HG02981 (cell line): ENCODE data around the gene TMEM132E.

ENCODE experiments used
- ATAC-seq: cut with Tn5 transposase; IDR thresholded peaks from one replicate; pipeline ENCODE4 v1.9.1; 2021; ENCODE audit warnings: mild to moderate bottlenecking, moderate library complexity; ENCODE audit not compliant: unreplicated experiment

The TMEM132E gene

DNA sequence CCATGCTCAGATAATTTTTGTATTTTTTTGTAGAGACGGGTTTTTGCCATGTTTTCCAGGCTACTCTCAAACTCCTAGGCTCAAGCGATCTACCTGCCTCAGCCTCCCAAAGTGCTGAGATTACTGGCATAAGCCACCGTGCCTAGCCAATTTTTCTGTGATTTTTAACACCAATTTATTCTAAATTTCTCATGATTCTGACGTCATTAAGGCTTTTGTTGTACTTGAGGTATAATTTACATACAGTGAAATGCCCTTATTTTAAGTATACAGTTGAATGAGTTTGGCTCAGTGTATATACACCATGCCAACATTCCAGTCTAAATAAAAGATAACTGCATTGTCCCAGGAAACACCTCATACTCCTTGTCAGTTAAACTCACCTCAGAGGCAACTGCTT, 77.4 kb downstream of the TMEM132E start:
- no peak for ATAC-seq

DNA sequence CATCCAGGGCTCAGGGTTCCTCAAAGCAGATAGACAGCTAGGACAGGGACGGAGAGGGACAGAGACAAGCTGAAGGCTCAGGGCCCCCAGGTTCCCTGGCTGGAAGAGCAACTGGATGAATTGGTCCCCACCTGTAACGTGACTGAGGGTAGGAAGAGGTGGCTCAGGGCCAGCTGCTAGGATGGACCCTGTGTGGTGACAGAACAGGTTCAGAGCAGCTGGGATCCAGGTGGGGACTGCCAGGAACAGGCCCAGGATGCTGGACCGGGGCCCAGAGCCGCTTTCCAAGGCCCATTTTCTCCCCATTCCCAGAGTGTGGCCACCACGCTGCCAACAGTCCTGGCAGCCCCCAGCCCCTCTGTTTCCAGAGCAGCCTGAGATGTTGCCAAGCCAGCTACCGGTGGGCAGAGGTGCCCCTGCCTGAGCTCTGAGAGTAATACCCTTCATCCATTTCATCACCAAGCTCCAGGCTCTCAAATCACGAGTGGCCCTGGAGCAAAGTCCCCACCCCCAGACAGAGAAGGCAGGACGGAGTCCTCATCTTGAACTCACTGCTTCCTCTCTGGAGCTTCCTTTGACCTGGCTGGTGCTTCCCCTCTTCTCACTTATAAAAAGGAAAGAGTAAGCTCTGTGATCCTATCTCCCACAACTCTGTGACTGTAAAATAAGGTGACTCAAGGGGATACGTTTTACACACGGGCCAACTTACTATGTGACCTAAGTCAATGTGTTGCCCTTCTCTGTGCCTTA, 79.6 kb downstream of the TMEM132E start:
- ATAC-seq, result no peak

DNA sequence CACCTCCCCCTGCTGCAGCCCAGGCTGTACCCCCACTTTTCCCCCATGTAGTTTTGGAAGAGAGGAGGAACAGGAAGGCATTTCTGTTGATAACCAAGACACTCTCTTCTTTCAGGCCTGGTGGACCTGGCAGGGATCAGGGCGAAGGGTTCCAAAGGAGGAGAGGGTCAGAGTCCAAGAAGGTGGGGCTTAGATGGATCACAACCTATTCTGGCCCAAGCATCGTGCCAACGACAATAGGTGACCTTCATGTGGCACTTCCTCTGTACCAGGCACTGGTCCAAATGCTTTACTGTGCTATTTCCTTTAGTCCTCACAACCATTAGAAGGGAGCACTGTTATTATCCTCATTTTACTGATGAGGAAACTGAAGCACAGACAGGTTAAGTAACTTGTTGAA, 84.3 kb downstream of the TMEM132E start:
- no peak for ATAC-seq

DNA sequence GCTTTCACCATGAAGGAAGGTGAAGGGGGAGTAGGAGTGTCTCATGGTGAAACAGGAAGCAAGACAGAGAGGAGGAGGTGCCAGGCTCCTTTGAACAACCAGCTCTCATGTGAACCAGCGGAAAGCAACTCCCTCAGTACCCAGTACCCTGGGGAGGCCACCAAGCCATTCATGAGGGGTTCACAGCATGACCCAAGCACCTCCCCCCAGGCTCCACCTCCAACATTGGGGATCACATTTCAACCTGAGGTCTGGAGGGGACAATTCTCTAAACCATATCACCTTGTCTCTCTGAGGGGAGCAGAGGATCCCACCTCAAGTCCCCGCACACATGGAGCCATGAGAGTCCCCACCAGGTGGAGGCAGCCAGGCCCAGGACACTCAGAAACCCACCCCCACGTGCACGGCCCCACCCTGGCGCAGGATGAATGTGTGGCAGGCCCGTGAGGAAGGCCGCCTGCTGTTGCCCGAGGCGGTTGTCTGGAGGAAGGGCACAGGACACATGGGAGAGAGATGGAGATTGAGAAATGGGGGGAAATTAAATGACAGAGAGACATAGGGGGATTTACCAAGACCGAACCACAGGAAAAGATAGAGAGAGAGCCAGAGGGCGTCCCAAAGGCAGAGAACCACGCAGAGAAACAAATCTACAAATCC, 85.9 kb downstream of the TMEM132E start:
- ATAC-seq, result no peak

DNA sequence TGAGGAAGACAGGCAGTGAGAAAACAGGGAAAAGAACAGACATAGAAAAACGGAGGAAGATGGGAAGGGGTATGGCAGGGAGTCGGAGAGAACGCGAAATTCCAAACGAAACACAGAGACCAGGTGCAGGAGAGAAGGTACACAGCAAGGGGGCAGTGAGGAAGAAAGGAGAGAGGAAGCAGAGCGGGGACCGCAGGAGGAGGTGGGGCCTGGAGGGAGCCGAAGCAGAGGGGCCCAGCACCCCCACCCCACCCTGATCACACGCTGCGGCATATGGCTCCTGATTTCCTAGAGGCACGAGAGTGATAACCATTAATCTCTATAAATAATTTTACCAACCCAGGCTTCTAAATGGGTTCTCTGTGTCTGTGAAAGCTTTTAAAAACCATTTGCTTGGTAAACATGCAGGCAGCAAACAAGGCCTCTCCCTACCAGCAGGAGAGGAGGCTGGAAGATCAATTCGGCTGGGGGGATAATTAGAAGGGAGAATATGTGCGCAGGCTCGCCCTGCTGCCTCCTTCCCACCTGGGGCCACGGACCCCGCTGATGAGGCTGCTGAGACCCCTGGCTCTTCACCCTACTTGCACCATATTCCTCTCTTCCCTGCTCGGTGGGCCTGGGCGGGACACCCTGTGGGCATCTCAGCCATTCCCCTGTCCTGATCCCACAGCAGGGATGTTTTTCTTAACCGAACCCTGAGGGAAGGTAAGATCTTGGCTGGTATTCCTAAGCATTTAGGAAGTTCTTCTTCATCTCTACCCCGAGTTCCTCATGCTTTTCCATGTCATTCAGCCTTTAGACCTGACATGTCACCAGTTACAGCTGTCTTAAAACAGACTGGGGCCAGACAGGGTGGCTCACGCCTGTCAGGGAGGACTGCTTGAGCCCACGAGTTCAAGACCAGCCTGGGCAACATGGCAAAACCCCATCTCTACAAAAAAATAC, 86.7 kb downstream of the TMEM132E start:
- ATAC-seq, result no peak

DNA sequence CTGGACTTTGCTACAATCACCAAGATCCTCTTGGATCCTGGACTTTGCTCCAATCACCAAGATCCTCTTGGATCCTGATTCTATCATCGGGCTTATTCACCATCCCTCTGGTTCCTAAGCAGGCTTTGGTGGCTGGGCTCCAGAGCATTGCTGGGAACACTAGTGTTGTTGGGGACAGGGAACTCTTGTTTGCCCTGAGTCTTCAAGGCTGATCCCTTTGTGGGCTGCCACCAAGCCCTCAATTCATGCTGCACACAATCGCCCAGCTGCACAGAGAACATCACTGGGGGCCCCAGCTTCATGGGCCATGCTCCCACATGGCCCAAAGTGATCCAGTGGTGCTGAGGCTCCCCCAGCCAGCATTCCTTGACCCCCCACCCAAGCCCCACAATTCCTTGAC, 88.3 kb downstream of the TMEM132E start:
- ATAC-seq, result no peak

DNA sequence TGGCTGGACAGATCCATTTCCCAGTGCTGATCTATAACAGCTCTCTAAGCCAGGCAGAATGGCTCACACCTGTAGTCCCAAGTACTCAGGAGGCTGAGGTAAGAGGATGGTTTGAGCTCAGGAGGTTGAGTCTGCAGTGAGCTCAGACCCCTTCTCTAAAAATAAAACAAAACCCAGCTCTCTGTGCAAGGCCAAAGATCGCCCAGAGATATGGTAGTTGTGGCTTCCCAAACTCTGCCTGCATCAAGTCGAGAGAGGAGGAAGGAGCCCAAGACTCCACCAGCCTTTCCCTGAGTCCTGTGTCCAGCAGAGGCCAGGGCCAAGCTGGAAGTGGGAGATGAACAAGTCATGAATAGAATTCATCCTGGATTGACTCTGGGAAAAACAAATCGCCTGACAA, 88.8 kb downstream of the TMEM132E start:
- ATAC-seq, result no peak

DNA sequence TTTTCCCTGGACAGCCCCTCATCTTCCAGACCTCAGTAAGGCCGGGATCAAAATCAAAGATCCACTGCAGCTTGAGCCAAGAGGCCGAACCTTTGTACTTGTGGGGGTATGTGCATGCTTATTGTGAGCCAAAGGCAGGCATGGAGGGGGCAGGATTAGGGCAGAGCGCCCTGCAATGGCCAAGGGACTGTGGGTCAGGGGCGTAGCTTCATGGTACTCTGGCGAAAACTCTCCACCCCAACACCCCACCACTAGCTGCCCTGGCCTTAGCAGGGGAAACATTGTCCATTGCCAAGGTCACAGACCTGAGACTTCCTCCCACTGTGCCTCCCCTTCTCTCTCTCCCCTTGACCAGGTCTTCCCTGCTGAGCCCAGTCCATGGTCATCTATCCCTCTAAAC, 90.1 kb downstream of the TMEM132E start:
- ATAC-seq, result no peak

DNA sequence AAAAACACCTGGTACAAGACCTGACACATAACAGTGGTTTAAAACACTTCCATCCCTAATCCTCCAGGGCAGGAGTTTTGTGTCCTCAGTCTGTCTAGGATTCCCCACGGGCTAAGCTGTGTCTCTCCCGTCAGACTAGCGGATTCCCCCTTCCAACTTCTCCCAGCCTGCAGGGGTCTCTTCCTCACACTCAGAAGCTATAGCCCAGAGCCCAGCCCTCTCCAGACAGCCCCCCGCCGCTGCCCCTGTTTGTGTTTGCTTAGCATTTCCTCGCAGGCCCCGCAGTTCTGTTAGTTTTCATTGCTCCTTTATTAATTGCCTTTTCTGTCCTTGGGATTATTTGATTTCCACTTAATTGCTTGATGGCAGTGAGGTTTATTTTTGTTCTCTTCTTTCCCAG, 91.2 kb downstream of the TMEM132E start:
- no peak for ATAC-seq

DNA sequence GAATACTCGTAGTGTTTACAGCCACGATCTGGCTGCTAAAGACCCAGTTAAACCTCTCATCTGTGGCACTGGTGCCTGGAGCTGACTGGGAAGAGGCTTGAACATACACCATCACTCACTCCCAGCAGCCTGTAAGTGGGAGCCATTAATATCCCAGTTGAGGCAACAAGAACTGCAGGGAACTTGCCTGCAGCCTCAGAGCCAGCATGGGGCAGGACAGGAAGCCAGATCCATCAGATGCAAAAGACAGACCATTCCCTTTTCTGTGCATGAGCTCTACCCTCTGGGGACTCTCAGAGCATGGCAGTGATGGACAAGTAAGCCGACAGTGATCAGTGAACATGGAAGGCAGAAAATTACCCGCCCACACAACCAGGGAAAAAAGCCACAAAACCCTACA, 91.8 kb downstream of the TMEM132E start:
- ATAC-seq, result no peak

DNA sequence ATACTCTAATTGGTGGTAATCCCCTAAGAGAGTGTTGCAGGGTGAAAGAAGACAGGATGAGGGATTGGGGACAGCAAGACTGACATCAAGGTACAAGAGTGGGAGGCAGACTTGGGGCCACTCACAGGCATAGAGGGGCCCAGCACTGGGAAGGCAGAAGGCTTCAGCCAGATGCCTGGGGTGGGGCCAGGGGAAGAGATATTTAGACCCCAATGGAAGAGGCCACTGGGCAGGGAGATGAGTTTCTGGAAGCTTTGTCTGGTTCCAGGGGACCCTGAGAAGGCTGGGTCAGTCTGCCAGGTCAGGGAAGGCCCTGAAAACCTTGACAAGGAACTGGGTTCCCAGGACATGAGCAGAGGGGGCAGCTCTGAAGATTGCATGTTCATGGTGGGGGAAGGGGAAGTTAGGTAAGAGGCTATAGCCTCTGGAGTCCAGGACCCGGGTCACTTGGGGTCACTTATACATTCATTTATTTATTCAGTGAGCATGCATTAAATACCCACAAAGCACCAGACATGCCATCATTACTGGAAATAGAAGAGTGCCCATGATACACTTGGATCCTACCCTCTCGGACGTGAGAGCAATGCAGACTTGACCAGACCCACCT, 92.9 kb downstream of the TMEM132E start:
- no peak for ATAC-seq

DNA sequence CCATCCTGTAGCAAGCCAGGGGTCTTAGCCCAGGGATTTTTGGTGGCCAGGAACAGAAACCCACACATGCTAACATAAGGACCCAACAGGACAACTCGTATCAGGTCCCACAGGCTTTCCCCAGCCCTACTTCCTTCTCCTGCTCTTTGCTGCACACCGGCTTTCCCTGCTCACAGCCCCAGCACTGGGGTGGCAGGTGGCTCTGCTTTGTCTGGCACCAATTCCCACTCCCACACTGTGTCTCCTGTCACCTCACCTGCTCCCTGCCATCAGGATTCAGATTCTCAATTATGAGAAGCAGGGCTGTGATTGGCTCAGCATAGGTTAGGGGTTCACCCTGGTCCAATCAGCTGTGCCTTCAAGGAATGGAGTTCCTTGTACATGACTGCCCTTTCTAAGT, 94.1 kb downstream of the TMEM132E start:
- no peak for ATAC-seq

DNA sequence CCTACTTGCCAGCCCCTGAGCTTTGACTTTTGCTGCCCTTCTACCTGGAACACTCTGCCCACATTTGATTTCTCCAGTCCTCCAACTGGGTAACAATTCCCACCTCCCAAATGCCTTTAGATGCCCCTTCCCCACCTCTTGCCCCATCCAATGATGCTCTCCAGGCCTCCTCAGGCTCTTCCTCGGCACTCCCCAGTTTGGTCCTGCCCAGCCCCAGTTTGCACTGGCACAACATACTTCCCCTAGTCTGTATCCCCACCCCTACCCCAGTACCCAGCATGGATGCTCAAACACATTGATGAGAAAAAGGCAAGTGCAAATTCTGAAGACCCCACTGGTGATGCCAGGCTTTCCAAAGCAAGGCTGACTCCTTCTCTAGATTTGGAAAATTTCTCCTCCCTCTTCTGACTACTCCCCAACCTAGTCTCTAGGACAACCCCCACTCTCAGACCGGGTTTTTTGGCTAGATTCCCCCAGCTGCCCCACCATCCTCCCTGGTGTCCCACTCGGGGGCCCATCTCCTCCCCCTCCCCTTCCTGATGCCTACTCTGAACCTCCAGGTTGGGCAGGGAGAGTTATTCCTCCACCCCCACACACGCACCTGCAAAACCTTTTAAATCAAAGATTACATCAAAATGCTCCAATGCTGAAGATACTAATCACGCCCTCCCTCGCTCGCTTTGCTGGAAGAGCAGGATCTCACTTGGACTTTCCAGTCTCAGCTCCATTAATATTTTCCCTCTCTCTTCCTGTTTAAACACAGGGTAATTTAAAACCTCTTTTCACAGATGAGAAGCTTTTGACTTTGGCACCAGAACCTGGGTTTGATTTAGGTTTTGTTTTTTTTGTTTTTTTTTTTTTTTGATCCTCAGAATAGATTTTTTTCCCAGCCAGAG, 94.9 kb downstream of the TMEM132E start:
- ATAC-seq, result no peak

DNA sequence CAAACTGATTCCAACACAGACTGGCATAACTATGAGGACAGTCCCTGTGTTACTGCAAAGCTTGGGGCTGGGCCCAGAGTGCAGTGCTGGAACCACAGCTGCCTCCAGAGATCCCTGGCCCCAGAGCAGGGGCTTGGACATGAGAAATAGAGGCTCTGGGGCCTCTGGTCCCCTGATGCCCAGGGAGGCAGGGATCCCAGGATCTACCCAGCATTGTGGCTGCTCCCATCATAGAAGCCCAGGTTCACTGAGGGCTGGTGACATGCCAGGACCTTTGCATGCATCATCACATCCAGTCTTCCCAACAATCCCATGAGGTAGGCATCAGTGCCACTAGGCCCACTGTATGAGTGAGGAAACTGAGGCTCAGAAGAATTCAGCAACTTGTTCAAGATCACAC, 95.8 kb downstream of the TMEM132E start:
- no peak for ATAC-seq

DNA sequence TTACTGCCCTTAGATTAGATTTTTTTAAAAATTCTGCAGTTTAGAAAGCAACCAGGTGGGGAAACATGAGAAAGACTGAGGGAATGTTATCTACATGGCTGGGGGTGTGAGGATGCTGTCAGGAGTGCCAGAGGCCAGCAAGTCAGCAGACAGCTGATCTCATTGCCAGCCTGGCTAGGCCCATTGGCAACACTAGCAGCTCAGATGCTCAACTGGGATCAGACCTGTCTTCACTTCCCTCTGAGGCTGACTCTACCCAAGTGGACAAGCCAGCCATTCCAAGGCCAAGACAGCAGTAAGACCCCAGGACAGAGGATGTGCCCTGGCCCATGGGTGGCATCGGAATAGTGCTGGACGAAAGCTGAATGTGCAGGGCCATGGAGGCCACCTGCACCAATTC, 96.2 kb downstream of the TMEM132E start:
- ATAC-seq, result no peak

DNA sequence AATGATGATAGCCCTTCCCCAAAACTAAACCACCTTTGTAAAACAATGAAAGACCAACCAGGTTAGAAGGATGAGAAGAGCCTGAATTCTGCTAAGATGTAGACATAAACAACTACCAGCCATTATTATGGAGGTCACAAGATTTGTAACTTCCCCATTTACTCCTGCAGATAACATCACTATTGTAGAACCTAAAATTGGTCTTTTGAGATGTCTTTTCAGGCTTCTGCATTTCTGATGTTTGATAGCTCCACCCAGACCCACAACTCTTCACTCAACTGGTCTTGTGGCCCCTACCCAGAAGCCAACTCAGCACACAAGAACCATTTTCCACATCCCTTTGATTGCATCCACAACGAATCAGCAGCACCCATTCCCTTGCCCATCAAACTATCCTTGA, 100.8 kb downstream of the TMEM132E start:
- ATAC-seq, result no peak

DNA sequence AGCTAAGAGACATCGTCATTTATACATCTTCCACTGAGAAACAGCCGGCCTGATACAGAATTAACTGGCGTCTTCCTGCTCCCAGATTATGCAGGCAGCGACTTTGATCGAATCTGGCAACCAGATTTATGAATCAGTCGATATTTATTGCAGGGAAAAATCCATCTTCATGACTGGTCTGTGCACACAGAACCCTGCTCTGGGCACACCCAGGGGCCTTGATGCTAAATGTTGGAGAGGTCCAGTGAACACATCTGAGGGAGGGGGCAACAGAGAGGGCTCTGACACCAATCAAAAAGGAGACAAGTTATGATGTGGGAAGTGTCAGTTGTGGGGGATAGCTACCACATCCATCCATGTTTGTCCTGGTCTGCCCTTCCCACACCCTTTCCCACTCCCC, 102.9 kb downstream of the TMEM132E start:
- ATAC-seq, result no peak

DNA sequence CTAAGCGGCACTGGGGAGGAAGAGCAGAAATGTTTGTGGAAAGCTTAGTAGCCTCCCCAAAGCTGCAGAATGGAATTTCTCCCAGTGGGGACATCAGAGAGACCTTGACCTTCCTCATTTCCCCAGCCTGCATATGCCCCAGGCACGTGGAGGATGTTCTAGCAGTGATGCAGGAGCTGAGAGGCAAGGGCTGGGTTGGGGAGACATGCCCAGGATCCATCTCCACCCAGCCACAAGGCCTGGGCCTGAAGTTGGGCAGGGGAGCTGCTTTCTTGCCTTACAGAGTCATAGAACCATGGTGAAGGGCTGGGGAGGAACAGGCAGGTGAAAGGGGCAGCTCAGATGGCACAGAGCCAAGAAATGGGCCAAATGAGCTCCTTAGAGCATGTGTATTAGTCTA, 104.0 kb downstream of the TMEM132E start:
- ATAC-seq, result no peak
